Activated CD4-positive, alpha-beta T cell treated with anti-CD3 and anti-CD28 coated beads for 1 hour (primary cell): ENCODE data around the gene YLPM1.
"Not testable (repeated sequence)": the region's sequence is repeated elsewhere in the genome, so short reads cannot be mapped to it uniquely, and the experiment has no call there.

Experiments used
- DNase-seq: peaks from one replicate; pipeline ENCODE4 v3.0.0-alpha.2; 2020

Gene YLPM1, protein sequence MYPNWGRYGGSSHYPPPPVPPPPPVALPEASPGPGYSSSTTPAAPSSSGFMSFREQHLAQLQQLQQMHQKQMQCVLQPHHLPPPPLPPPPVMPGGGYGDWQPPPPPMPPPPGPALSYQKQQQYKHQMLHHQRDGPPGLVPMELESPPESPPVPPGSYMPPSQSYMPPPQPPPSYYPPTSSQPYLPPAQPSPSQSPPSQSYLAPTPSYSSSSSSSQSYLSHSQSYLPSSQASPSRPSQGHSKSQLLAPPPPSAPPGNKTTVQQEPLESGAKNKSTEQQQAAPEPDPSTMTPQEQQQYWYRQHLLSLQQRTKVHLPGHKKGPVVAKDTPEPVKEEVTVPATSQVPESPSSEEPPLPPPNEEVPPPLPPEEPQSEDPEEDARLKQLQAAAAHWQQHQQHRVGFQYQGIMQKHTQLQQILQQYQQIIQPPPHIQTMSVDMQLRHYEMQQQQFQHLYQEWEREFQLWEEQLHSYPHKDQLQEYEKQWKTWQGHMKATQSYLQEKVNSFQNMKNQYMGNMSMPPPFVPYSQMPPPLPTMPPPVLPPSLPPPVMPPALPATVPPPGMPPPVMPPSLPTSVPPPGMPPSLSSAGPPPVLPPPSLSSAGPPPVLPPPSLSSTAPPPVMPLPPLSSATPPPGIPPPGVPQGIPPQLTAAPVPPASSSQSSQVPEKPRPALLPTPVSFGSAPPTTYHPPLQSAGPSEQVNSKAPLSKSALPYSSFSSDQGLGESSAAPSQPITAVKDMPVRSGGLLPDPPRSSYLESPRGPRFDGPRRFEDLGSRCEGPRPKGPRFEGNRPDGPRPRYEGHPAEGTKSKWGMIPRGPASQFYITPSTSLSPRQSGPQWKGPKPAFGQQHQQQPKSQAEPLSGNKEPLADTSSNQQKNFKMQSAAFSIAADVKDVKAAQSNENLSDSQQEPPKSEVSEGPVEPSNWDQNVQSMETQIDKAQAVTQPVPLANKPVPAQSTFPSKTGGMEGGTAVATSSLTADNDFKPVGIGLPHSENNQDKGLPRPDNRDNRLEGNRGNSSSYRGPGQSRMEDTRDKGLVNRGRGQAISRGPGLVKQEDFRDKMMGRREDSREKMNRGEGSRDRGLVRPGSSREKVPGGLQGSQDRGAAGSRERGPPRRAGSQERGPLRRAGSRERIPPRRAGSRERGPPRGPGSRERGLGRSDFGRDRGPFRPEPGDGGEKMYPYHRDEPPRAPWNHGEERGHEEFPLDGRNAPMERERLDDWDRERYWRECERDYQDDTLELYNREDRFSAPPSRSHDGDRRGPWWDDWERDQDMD (N-terminal part only)

GRCh38 chr14:74762917-74763802, at the start of gene YLPM1:
Gene YLPM1, plus strand, starts transcription at chr14:74763316. Its CDS starts 174 bp downstream, at chr14:74763490.
- DNase-seq, result peak; percentile 87

DNA sequence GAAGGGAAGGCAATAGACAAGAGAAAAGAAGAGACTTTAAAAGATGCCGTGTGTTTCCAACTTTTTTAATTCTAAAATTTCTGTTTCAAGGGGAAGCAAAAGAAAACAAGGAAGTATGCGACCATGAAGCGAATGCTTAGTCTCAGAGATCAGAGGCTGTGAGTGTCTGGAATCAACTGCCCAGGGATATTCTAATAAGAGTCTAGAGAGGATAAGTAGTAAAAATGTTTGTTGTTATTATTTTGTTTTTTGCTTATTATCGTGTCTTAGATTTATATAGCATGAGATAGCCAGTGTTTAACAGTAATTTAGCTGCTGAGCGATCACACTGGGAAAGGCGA, 49.8 kb upstream of the YLPM1 start:
- no peak for DNase-seq

GRCh38 chr14:74720526-74720925, 42.6 kb upstream of the YLPM1 start:
- DNase-seq, result no peak

DNA sequence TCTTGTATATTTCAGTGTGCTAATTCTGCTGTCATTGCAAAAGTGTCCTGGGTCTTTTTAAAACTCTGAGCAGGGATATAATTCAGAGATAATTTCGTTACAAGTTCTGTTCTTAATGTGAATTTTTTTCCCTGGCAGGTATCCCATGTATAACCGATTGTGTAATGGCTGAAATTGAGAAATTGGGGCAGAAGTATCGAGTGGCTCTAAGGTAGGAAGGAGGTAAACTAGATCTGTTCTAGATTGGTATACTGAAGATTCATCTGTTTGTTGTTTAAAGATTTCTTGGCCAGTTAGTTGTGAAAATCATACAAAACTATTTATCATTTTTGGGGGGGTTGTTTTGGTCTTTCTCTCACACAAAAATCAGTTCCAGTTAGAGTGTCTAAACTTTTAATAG, 40.0 kb upstream of the YLPM1 start:
- DNase-seq, result no peak

GRCh38 chr14:74732387-74732786, 30.7 kb upstream of the YLPM1 start:
- no peak for DNase-seq

DNA sequence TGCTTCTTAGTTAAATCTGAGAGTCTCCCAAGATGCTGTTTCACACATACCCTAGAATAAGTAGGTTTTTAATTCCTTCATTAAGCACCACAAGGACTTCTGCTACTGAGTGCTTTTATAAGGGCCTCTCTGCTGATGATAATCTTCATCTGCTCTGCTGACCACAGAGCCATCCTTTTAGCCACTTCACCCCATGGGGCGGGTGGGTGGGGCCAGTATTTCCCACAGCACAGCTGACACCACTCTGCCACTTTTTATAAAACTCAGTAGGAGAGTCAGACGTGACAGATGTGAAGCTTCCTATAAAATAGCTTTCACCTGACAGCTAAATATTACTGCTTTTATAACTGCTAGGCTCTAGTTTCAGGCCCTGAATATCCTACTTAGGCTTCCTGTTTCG, 29.9 kb upstream of the YLPM1 start:
- no peak for DNase-seq

DNA sequence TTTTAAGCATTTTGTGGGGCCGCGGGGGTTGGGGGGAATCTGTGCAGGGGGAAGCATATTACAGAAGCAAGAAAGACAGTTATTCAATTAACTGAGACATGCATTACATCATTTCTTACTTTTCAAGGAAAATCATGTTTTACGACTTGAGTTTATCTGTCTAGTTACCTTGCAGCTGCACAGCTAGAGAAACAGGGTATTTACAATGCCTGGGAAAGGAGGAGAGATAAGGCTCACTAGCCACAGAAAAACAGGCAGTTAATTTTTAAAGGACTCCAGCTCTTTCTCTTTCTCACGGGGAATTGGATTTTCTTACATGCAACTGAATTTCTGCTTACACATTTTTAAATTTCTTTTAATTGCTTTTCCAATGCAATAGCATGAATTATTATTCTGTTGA, 28.0 kb upstream of the YLPM1 start:
- DNase-seq, result no peak

DNA sequence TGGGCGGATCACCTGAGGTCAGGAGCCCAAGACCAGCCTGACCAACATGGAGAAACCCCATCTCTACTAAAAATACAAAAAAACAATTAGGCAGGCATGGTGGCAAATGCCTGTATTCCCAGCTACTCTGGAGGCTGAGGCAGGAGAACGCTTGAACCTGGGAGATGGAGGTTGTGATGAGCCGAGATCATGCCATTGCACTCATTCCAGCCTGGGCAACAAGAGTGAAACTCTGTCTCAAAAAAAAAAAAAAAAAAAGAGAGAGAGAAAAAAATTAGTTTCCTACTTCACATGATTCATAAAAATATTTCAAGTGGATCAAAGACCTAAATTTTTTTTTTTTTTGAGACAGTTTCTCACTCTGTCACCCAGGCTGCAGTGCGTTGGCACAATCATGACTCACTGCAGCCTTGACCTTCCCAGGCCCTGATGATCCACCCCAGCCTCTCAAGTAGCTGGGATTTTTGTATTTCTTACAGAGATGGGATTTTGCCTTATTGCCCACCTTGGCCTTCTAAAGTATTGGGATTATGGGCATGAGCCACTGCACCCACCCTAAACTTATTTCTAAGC, 25.3 kb upstream of the YLPM1 start:
- DNase-seq, result no peak

GRCh38 chr14:74739293-74740030, 23.7 kb upstream of the YLPM1 start:
- DNase-seq, result no peak

- no peak for DNase-seq
These were observed 15.9 kb upstream of the YLPM1 start for GRCh38 chr14:74747237-74747636.

DNA sequence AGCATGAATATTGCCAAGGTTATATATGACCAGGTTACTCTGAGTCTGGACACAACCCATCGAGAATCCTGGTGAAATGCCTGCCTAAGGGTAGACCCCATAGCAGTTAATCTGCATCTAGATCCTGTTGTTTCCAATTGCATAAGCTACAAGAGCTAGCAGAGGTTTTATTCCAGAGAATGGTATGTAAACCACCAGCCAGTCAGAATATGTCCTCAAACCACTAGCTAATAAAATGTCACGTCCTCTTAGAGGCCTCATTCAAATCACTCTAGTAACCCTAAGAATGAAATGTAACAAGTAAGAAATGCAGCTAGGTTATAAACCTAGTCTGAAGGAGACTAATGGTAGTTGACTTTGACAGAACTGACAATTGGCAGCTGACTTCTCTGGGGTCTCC, 9.0 kb upstream of the YLPM1 start:
- DNase-seq, result no peak

GRCh38 chr14:74754899-74755298, 8.2 kb upstream of the YLPM1 start:
- DNase-seq, result no peak

GRCh38 chr14:74756326-74756725, 6.8 kb upstream of the YLPM1 start:
- no peak for DNase-seq

DNA sequence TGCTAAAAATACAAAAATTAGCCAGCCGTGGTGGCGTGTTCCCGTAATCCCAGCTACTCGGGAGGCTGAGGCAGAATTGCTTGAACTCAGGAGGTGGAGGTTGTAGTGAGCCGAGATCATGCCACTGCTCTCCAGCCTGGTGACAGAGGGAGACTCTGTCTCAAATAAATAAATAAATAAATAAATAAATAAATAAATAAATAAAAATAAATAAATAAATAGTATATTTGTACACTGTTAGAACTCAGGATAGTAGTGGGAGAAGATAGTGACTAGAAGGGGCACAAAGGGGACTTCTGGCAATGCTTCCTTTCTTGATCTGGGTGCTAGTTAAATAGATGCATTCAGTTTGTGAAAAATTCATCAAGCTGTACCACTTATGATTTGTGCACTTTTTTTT, 4.6 kb upstream of the YLPM1 start:
- DNase-seq, result not testable (repeated sequence)

- no peak for DNase-seq
These were observed 851 bp downstream of the YLPM1 start for GRCh38 chr14:74763803-74764531.

DNA sequence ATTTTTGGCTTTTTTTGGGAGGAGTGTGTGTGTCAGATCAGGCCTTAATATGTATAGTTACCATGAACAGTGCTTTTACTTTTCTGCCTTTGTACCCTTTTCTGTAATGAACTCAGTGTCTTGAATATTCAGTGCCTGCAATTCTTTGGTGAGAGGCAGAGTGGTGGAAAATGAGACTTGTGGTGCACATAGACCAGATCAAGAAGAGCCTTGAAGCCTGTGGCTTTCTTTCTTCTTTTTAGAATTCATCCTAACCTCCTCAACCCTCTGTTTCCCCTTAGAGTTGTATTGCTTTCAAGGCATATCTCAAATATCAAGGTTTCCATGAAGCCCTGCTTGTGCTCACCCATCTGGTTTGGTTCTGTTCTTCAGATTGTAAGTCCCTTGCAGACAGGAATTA, 2.6 kb downstream of the YLPM1 start:
- no peak for DNase-seq

DNA sequence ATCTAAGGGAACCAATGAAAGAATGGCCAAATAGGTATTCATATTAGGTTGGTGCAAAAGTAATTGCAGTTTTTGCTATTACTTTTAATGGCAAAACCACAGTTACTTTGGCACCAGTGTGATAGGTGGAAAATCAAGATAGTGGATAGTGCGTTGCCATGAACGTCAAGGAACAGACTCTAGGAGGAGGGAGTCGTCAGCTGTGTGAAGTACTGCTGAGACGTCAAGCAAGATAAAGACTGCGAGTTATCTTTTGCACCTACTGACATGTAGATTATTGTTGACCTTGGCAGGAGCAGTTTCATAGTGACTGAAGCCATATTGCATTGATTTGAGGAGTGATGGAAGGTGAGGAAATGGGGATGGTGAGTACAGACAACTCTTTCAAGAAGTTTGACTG, 8.3 kb downstream of the YLPM1 start:
- DNase-seq, result no peak

DNA sequence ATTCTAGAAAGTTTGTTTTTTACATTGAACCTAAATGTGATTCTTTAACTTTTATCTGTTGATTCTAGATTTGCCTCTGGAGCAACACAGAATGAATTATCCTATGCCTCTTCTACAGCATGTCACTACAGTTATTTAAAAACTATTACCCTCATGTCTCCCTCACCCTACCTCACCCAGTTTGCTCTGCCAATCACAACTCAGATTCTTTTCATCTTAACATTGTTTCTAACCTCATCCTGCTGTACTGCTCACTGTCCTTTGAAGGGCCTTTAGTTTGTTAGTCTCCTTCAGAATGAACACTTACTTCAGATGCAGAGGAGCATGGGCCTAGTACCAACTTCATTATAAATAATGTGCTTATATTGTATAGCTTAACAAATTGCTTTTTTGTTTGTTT, 21.5 kb downstream of the YLPM1 start:
- DNase-seq, result no peak

DNA sequence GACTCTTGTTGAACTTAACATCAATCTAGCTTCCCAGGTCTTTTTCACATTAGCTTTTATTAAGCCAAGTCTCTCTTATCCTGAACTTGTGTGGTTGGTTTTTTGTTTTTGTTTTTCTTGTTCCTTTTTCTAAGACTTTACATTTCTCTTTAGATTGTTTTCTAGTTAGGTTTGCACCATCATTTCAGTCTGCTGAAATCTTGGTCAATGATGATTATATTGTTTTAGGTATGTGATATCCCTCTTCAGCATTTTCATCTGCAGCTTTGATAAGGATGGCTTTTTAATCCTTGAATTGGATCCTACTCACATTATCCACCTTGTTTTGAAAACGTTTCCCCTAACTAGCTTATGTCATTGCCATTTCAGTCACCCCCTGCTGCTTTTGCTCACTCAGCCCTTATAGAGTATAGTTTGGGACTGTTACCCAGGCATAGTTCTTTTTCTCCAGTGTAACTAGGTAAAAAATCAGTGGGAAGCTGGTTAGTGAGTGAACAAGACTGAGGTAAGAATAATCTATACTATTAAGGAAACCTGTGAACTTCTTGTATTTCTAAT, 22.0 kb downstream of the YLPM1 start:
- no peak for DNase-seq

DNA sequence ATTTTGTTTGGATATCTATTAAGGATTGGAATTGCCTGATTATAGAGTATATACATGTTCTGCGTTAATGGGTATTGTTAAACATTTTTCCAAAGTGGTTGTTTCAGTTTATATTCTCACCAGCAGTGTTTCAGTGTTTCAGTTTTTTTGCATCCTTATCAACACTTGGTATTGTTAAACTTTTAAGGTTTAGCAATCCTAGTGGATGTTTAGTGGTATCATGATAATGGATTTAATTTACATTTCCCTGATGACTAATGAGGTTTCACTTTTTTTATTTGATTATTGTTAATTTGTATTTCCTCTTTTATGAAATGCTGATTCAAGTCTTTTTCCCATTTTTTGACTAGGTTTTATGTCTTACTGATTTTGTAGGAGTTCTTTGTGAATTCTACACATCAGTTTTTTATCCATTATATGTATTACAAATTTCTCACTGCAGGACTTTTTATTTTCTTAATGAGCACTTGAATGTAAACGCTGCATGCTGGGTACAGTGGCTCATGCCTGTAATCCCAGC, 23.7 kb downstream of the YLPM1 start:
- DNase-seq, result no peak
